DMS153 (cell line): ENCODE data around the gene KIF2C.
"Not testable (repeated sequence)": the region's sequence is repeated elsewhere in the genome, so short reads cannot be mapped to it uniquely, and the experiment has no call there.

Experiments
- DNase-seq: peaks from one replicate; lab custom pipeline; 2025; lab: John Stamatoyannopoulos, UW

Gene KIF2C

GRCh38 chr1:44798481-44799365, 59.1 kb downstream of the KIF2C start:
- peak; percentile 78 for DNase-seq

GRCh38 chr1:44799770-44800584, 60.3 kb downstream of the KIF2C start, which contains the start of gene PLK3:
Gene PLK3, plus strand, starts transcription at chr1:44800377. Its CDS starts 87 bp downstream, at chr1:44800464.
- peak; percentile 96 for DNase-seq

GRCh38 chr1:44801491-44802305, 62.1 kb downstream of the KIF2C start:
- DNase-seq: no peak

- no peak for DNase-seq
Observed at GRCh38 chr1:44802306-44803061, 62.8 kb downstream of the KIF2C start.

- DNase-seq: no peak
Observed at GRCh38 chr1:44803062-44803311, 63.4 kb downstream of the KIF2C start.

GRCh38 chr1:44803312-44804095, 63.9 kb downstream of the KIF2C start:
- no peak for DNase-seq

GRCh38 chr1:44805311-44806024, 65.8 kb downstream of the KIF2C start:
- no peak for DNase-seq

- DNase-seq: no peak
Observed at GRCh38 chr1:44806025-44806703, 66.5 kb downstream of the KIF2C start.

- DNase-seq: no peak
Observed at GRCh38 chr1:44806704-44807363, 67.2 kb downstream of the KIF2C start, which contains the start of gene DYNLT4. Gene DYNLT4, minus strand, starts transcription at chr1:44807351. Its CDS starts 683 bp downstream, at chr1:44806668.

GRCh38 chr1:44807364-44808062, 67.9 kb downstream of the KIF2C start:
- peak; percentile 94 for DNase-seq

GRCh38 chr1:44808063-44808937, 68.7 kb downstream of the KIF2C start, which contains the start of gene BTBD19:
Gene BTBD19, plus strand, starts transcription at chr1:44808523. Its CDS starts 298 bp downstream, at chr1:44808821.
- DNase-seq: no peak

- DNase-seq: no peak
Observed at GRCh38 chr1:44808938-44809917, 69.6 kb downstream of the KIF2C start.

- no peak for DNase-seq
Observed at GRCh38 chr1:44810101-44810761, 70.6 kb downstream of the KIF2C start.

GRCh38 chr1:44810762-44811105, 71.1 kb downstream of the KIF2C start:
- DNase-seq: not testable (repeated sequence)

- no peak for DNase-seq
Observed at GRCh38 chr1:44811234-44811633, 71.6 kb downstream of the KIF2C start.
